ENCODE measurements around the gene MFAP4.

GRCh38 chr17:19344311-19345066 is 42.5 kb downstream of the MFAP4 start:
- no peak for TF ChIP-seq ZNF274 (IDR thresholded peaks at IDR 0.05; ENCODE audit: low read length)
- TF ChIP-seq ZNF274 (tag by site-specific recombination; IDR thresholded peaks at IDR 0.05; ENCODE audit: borderline replicate concordance) = no peak
- TF ChIP-seq CTCF (tag by site-specific recombination; IDR thresholded peaks at IDR 0.05) = no peak
- TF ChIP-seq ZBTB7A (tag by site-specific recombination; IDR thresholded peaks at IDR 0.05; ENCODE audit: low read depth) = no peak
- no peak for TF ChIP-seq ZBTB8A (tag by site-specific recombination; IDR thresholded peaks at IDR 0.05)
